ACC112 (cell line): Measurements from ENCODE around the gene PCK2.
"Not testable (repeated sequence)": the region's sequence is repeated elsewhere in the genome, so short reads cannot be mapped to it uniquely, and the experiment has no call there.

Experiments used
- H2AFZ ChIP-seq: fragments of 200-600 bp; sonication (generic); one replicate; pipeline ENCODE4 v1.6.0; 2017; ENCODE audit warnings: antibody characterized with exemption, low read length; ENCODE audit not compliant: unreplicated experiment
- H3K27ac ChIP-seq: fragments of 200-600 bp; sonication (generic); 2 replicates; pipeline ENCODE4 v1.5.1; 2014; ENCODE audit warnings: low read depth, mild to moderate bottlenecking, antibody characterized with exemption, low read length, moderate library complexity
- H3K27me3 ChIP-seq: fragments of 200-600 bp; sonication (generic); 2 replicates; pipeline ENCODE4 v1.6.1; 2014; ENCODE audit warnings: mild to moderate bottlenecking, antibody characterized with exemption, low read length, moderate library complexity, mixed read lengths; ENCODE audit not compliant: insufficient read depth
- H3K36me3 ChIP-seq: fragments of 200-600 bp; sonication (generic); 2 replicates; pipeline ENCODE4 v1.6.1; 2016; ENCODE audit warnings: mild to moderate bottlenecking, antibody characterized with exemption, low read length, moderate library complexity, mixed read lengths; ENCODE audit not compliant: insufficient read depth
- H3K4me1 ChIP-seq: fragments of 200-600 bp; sonication (generic); one replicate; pipeline ENCODE4 v1.6.1; 2016; ENCODE audit warnings: low read length, mixed read lengths; ENCODE audit not compliant: insufficient read depth, unreplicated experiment, control insufficient read depth
- H3K4me3 ChIP-seq: fragments of 200-600 bp; sonication (generic); 2 replicates; pipeline ENCODE4 v1.5.1; 2014; ENCODE audit warnings: mild to moderate bottlenecking, low read depth, low read length
- H3K79me2 ChIP-seq: fragments of 200-600 bp; sonication (generic); one replicate; pipeline ENCODE4 v1.6.0; 2016; ENCODE audit warnings: low read length; ENCODE audit not compliant: control insufficient read depth, unreplicated experiment, insufficient read depth

Gene PCK2

GRCh38 chr14:24098927-24099813 lies 5.1 kb downstream of the PCK2 start:
- H3K4me3 ChIP-seq, result no peak overlapping the region

DNA sequence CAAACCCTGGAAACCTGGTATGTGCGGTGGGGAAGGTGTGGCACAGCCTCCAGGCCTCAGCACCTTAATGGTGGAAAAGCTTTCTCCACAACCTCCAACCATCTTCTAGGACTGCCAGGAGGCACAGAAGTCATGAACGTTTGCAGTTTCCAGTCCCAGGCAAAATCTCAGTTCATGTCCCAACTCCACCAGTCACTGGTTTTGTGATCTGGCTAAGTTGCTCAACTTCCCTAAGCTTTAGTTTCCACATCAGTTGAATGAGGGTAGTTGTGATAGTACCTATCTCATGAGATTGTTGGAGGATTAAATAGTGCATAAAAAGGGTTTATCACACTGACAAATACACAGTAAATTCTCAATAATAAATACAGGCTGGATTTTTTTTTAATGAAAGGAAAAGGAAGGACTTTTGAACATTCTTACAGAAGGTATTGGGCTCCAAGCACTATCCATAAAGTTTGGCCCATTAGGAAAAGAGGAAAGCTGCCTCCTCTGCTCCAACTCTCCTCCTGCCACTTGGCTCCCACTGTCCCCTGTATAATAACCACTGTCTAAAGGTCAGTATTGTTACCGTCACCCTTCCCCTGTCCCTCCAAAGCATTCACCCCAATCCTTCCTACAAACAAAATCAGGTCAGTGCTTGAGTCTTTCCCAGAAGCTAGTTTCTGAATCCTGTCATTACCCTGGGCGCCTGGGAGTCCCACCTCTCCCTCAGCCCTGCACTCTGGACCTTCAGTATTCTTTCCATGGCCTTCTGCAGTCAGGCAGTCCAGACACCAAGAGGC lies 6.3 kb downstream of the PCK2 start:
- Histone ChIP-seq H3K79me2 (peaks cover 5% of the 10 kb centered on the region), H3K27ac (no peak overlapping the region), H3K4me3 (no peak overlapping the region), H3K36me3 (0 out of 2 replicates have a peak, but pooled peaks cover 6% of the 10 kb centered on the region), H2AFZ (no peak overlapping the region), H3K4me1 (peaks cover 4% of the 10 kb centered on the region), H3K27me3 (no peaks in the 10 kb centered on the region)

More at GRCh38 chr14:24098927-24099813, 5.1 kb downstream of the PCK2 start:
- no peak overlapping the region for H3K27ac ChIP-seq
- no peak overlapping the region for H2AFZ ChIP-seq
- H3K27me3 ChIP-seq, result no peaks in the 10 kb centered on the region
- peaks cover 4% of the 10 kb centered on the region for H3K4me1 ChIP-seq
- H3K79me2 ChIP-seq, result peaks cover 10% of the 10 kb centered on the region
- H3K36me3 ChIP-seq, result 0 out of 2 replicates have a peak, but pooled peaks cover 6% of the 10 kb centered on the region

- Histone ChIP-seq H3K4me1 (no peaks in the 10 kb centered on the region), H3K4me3 (no peak overlapping the region), H2AFZ (no peak overlapping the region), H3K36me3 (0 out of 2 replicates have a peak, but pooled peaks cover 6% of the 10 kb centered on the region), H3K27ac (no peak overlapping the region), H3K27me3 (no peaks in the 10 kb centered on the region), H3K79me2 (no peaks in the 10 kb centered on the region)
Observed at GRCh38 chr14:24100982-24101494, 6.9 kb downstream of the PCK2 start.

DNA sequence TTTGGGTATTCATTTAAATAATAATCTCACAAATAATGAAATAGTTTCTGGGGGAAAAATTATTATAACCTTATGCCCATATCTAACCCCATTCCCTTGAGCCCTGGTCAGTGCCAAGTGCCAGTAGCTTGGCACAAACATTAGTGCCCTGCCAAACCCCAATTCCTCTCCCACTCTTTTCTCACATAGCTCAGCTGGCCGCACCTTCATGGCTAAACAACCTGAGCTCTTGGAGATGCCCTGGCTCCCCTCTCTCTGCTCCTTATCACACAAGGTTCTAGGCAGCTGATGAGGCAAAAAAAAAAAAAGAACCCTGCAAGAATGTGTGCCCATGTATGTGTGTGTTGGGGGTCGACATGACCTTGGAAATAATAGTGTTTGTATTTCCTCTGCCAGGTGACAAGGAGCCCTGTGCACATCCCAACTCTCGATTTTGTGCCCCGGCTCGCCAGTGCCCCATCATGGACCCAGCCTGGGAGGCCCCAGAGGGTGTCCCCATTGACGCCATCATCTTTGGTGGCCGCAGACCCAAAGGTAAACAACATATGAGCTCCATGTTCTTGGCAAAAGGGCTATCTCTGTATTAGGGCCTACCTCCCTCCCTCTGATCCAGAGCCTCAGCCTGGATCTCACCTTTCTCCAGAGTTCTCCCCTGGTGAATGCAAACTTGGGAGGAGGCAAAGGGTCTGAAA lies 8.4 kb downstream of the PCK2 start:
- Histone ChIP-seq H3K79me2 (no peaks in the 10 kb centered on the region), H3K27me3 (no peaks in the 10 kb centered on the region), H2AFZ (no peak overlapping the region), H3K4me1 (peaks cover 3% of the 10 kb centered on the region), H3K36me3 (0 out of 2 replicates have a peak, but pooled peaks cover 6% of the 10 kb centered on the region), H3K4me3 (no peak overlapping the region), H3K27ac (no peak overlapping the region)

- H2AFZ ChIP-seq, result no peak overlapping the region
Observed at GRCh38 chr14:24103451-24103850, 9.3 kb downstream of the PCK2 start.

GRCh38 chr14:24105609-24106239 lies 11.6 kb downstream of the PCK2 start:
- not testable (repeated sequence) for H3K4me1 ChIP-seq, H3K27ac ChIP-seq, H3K27me3 ChIP-seq, H3K79me2 ChIP-seq, H3K36me3 ChIP-seq, H2AFZ ChIP-seq, H3K4me3 ChIP-seq

More at GRCh38 chr14:24103451-24103850, 9.3 kb downstream of the PCK2 start:
- no peak overlapping the region for H3K27ac ChIP-seq
- H3K36me3 ChIP-seq, result 0 out of 2 replicates have a peak, but pooled peaks cover 6% of the 10 kb centered on the region
- H3K79me2 ChIP-seq, result no peaks in the 10 kb centered on the region
- no peak overlapping the region for H3K4me3 ChIP-seq
- peaks cover 9% of the 10 kb centered on the region for H3K4me1 ChIP-seq
- H3K27me3 ChIP-seq, result no peaks in the 10 kb centered on the region

DNA sequence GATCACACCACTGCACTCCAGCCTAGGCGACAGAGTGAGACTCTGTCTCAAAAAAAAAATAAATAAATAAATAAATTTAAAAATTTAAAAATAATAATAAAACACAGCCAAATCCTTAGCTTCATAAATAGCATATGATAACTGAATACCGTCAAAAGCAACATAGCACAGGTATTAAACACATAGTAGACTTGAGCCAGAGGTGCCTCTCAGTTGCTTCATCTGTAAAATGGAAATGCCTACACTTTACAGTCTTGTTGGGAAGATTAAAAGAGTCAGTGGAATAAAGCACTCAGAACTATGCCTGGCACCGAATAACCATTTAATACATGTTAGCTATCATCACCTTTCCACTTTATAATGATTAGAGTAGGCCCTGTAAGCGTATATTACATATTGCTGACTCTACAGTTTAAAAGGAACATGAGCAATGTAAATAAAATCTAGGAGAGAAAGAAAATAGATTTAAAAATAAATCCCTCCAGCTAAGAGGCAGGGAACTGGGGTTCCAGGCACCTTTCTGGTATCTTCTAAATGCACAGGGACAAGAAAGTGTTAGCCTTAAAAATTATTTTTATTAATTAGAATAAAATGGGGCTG lies 12.7 kb downstream of the PCK2 start:
- no peak overlapping the region for H3K27ac ChIP-seq
- H3K27me3 ChIP-seq, result no peaks in the 10 kb centered on the region
- no peak overlapping the region for H3K4me3 ChIP-seq
- no peak overlapping the region for H2AFZ ChIP-seq
- H3K36me3 ChIP-seq, result no peaks in the 10 kb centered on the region
- H3K4me1 ChIP-seq, result peaks cover 9% of the 10 kb centered on the region
- no peaks in the 10 kb centered on the region for H3K79me2 ChIP-seq

DNA sequence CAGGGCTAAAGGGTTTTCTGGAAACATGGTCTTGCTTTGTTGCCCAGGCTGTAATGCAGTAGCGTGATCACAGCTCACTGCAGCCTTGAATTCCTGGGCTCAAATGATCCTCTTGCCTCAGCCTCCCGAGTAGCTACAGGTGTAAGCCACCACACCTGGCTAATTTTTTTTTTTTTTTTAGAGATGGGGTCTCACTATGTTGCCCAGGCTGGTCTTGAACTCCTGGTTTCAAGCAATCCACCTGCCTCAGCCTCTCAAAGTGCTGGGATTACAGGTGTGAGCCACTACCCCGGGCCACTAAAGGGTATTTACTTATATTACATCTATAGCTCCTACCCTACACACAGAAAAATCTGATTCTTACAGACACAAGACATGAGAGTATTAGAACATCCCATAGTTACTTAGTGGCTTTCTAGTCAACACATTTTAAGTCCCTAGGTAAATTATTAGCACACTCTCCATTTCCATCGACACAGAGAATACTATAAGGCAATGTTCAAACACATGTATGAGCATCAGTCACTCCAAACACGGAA lies 14.3 kb downstream of the PCK2 start:
- Histone ChIP-seq H3K4me3 (no peak overlapping the region), H3K27me3 (no peaks in the 10 kb centered on the region), H3K36me3 (no peaks in the 10 kb centered on the region), H3K27ac (no peak overlapping the region), H2AFZ (no peak overlapping the region), H3K79me2 (no peaks in the 10 kb centered on the region), H3K4me1 (peaks cover 9% of the 10 kb centered on the region)

DNA sequence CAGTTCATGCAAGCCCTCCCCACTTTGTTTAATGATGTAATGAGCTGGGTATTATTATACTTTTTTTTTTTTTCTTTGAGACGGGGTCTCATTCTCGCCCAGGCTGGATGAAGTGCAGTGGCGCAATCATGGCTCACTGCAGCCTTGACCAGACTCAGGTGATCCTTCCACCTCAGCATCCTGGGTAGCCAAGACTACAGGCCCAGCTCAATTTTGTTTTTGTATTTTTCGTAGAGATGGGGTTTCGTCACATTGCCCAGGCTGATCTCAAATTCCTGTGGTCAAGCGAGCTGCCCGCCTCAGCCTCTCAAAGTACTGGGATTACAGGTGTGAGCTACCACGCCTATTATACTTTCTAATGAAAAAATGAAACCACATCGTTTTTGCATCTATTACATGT lies 15.9 kb downstream of the PCK2 start:
- no peaks in the 10 kb centered on the region for H3K79me2 ChIP-seq

More for the DNA sequence above, 15.9 kb downstream of the PCK2 start:
- no peak overlapping the region for H2AFZ ChIP-seq
- H3K36me3 ChIP-seq, result no peaks in the 10 kb centered on the region
- H3K4me1 ChIP-seq, result peaks cover 9% of the 10 kb centered on the region
- H3K27ac ChIP-seq, result no peak overlapping the region
- no peaks in the 10 kb centered on the region for H3K27me3 ChIP-seq
- H3K4me3 ChIP-seq, result no peak overlapping the region
